Measurements from ENCODE around the gene CREB3.

DNA sequence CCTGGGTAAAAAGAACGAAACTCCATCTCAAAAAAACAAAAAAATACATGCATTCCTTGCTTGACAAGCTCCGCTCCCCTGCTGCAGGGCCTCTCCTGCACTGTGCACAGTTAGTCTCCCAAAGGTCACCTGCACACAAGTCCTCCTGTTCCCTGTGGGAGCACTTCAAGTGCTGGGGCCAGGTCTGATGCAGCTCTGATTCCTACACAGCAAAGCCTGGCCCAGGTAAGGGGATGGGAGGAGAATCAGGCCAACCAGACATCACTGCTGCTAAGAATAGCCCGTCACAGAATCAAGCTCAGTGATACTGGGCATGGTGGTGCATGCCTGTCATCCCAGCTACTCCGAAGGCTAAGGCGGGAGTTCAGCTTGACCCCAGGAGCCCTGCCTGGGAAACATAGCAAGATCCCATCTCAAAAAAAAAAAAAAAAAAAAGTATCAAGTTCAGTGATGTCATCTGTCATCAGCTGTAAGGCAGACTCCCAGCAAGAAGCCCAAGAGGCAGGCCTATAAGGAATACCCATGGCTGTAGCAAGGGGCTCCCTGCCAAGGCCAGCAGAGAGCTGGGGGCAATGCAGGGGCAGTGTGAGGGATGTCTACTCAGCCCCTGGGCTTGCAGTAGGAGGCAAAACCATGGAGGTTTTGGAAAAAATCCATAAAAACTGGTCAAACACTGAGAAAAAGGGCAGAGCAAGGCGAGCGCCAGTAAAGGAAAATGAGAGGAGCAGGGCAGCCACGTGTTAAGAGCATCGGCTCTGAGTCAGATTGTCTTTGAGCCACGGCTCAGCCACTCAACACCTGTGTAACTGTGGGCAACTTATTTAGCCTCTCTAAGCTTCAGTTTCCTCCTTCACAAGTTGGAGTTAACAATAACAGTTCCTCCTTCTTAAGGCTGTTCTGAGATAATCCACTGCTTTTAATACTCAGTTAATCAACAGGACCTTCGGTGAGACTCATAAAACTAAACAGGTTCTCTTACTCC is 46.0 kb upstream of the CREB3 start:
- no peak for TF ChIP-seq CTCF (conservative IDR thresholded peaks at IDR 0.05)
- TF ChIP-seq EZH2 (IDR thresholded peaks at IDR 0.05; ENCODE audit: low read depth) = no peak

Data from PC-9 (cell line).